K562 (cell line): ENCODE measurements around the gene GCDH. TPM values are rescaled to one million over a fixed set of nuclear protein-coding genes. Genes with fewer than 3 reads are reported as not detected.

Experiments
- ATAC-seq: fragments of 200-7000 bp; cut with Tn5 transposase; 3 replicates; pipeline ENCODE4 v1.9.1; 2020; ENCODE audit warnings: moderate library complexity
- BruUV-seq: library from RNA; stranded (reverse); fragments of 400-500 nt; replicated peaks from 2 replicates; lab custom pipeline; 2021; lab: Mats Ljungman, UMichigan
- CTCF ChIA-PET: fragments of 300-600 bp; formaldehyde crosslinking; extraction: SDS; loops from one replicate; lab custom pipeline; 2021; ENCODE audit warnings: low intra/inter-chr PET ratio; lab: Yijun Ruan, JAX
- POLR2A ChIA-PET: fragments of 300-600, 350-650 bp; sonication (Branson Sonifier 250); formaldehyde crosslinking; extraction: SDS; loops from one replicate; lab custom pipeline; 2021; ENCODE audit warnings: antibody characterized with exemption, inconsistent platforms; lab: Yijun Ruan, JAX
- DNase-seq, 4 experiments: peaks; one replicate each; pipeline versions ENCODE4 v3.0.0 to v3.0.0-alpha.2; 2011 to 2018; ENCODE audit warnings: low spot score in 3 of 4, mixed read lengths in 3 of 4; ENCODE audit errors: extremely low read depth in 1 of 4
- FAIRE-seq: peaks from 2 replicates; lab custom pipeline; 2011; peaks lifted over from hg19 to GRCh38; lab: Jason Lieb, UNC
- H2AFZ ChIP-seq: 2 replicates; pipeline ENCODE4 v1.6.0; 2011; ENCODE audit warnings: low read depth, low read length, control low read depth, inconsistent platforms
- H3K27ac ChIP-seq: fragments of 200-600 bp; 3 replicates; pipeline ENCODE4 v1.8.0; 2011; ENCODE audit warnings: low read depth, mild to moderate bottlenecking, control low read depth, inconsistent platforms, low read length, moderate library complexity, mixed read lengths; ENCODE audit errors: extremely low read depth
- H3K27me3 ChIP-seq, 2 experiments: fragments of 300-600 bp in 1 of 2; 2 replicates in 1 of 2; 3 replicates in 1 of 2; pipeline versions ENCODE4 v1.6.0 to v1.8.0; 2011; ENCODE audit warnings: inconsistent platforms in 2 of 2, low read length in 2 of 2, mild to moderate bottlenecking in 1 of 2, mixed read lengths in 1 of 2, moderate library complexity in 1 of 2; ENCODE audit not compliant: control insufficient read depth in 2 of 2, insufficient read depth in 2 of 2
- H3K36me3 ChIP-seq: fragments of 300-600 bp; 3 replicates; pipeline ENCODE4 v1.8.0; 2011; ENCODE audit warnings: mild to moderate bottlenecking, low read length, inconsistent platforms; ENCODE audit not compliant: control insufficient read depth, insufficient read depth
- H3K4me1 ChIP-seq, 2 experiments: fragments of 200-600 bp in 1 of 2; replicated peaks in 1 of 2; 2 replicates in 1 of 2; 3 replicates in 1 of 2; pipeline versions ENCODE4 v1.5.1 to v1.8.0; 2011; ENCODE audit warnings: inconsistent platforms in 2 of 2, low read length in 2 of 2, mild to moderate bottlenecking in 1 of 2, mixed read lengths in 1 of 2, moderate library complexity in 1 of 2; ENCODE audit not compliant: control insufficient read depth in 2 of 2, insufficient read depth in 2 of 2
- H3K4me2 ChIP-seq: 2 replicates; pipeline ENCODE4 v1.6.1; 2011; ENCODE audit warnings: low read length, control low read depth, inconsistent platforms, mixed read lengths; ENCODE audit not compliant: insufficient read depth
- H3K4me3 ChIP-seq: fragments of 200-600 bp; sonication (generic), shearing (Covaris generic); 2 replicates; pipeline ENCODE4 v1.5.1; 2016; ENCODE audit warnings: control low read depth, inconsistent platforms
- H3K79me2 ChIP-seq: fragments of 200-600 bp; 3 replicates; pipeline ENCODE4 v1.8.0; 2011; ENCODE audit warnings: low read length, inconsistent platforms; ENCODE audit not compliant: control insufficient read depth, insufficient read depth
- H3K9ac ChIP-seq, 2 experiments: 2 replicates each; pipeline versions ENCODE4 v1.6.0 to v1.6.1; 2011; ENCODE audit warnings: low read depth in 2 of 2, low read length in 2 of 2, control low read depth in 1 of 2, inconsistent platforms in 1 of 2, mild to moderate bottlenecking in 1 of 2, mixed read lengths in 1 of 2; ENCODE audit not compliant: insufficient read depth in 1 of 2
- H3K9me1 ChIP-seq: one replicate; pipeline ENCODE4 v1.6.0; 2011; ENCODE audit warnings: inconsistent platforms, mild to moderate bottlenecking, low read length, moderate library complexity; ENCODE audit not compliant: control insufficient read depth, insufficient read depth
- H3K9me3 ChIP-seq: replicated peaks from 2 replicates; pipeline ENCODE4 v1.5.1; 2011; ENCODE audit warnings: low read depth, low read length, inconsistent platforms; ENCODE audit not compliant: control insufficient read depth, insufficient read depth
- H4K20me1 ChIP-seq: replicated peaks from 2 replicates; pipeline ENCODE4 v1.6.1; 2011; ENCODE audit warnings: low read length, inconsistent platforms, mixed read lengths; ENCODE audit not compliant: control insufficient read depth, insufficient read depth
- CREM ChIP-seq: IDR thresholded peaks from 2 replicates; pipeline ENCODE4 v1.6.1; 2014; ENCODE audit warnings: antibody characterized with exemption, low read depth
- ETV5 ChIP-seq: sonication (generic); formaldehyde crosslinking; IDR thresholded peaks from 2 replicates; pipeline ENCODE4 v1.4.0; 2020; ENCODE audit warnings: low read depth, mild to moderate bottlenecking, missing genetic modification reagents
- ETV6 ChIP-seq, 3 experiments: fragments of 150-350 bp in 1 of 3; sonication (generic) in 1 of 3; formaldehyde crosslinking in 1 of 3; IDR thresholded peaks; 2 replicates each; pipeline versions ENCODE4 v1.6.1 to v1.8.0; 2014 to 2022; ENCODE audit warnings: borderline replicate concordance in 2 of 3, low read depth in 2 of 3, antibody characterized with exemption in 1 of 3, low read length in 1 of 3, mild to moderate bottlenecking in 1 of 3, missing genetic modification reagents in 1 of 3
- KLF16 ChIP-seq: IDR thresholded peaks from 2 replicates; pipeline ENCODE4 v1.6.1; 2016; ENCODE audit warnings: antibody characterized with exemption
- SP1 ChIP-seq: sonication (generic); formaldehyde crosslinking; IDR thresholded peaks from 2 replicates; pipeline ENCODE4 v1.8.1; 2022; ENCODE audit warnings: mild to moderate bottlenecking, missing genetic modification reagents
- TRIM28 ChIP-seq: fragments of 450-650 bp; IDR thresholded peaks from 2 replicates; pipeline ENCODE4 v1.6.1; 2017
- YY1 ChIP-seq, 3 experiments: IDR thresholded peaks; 2 replicates each; pipeline ENCODE4 v1.6.1; 2011; ENCODE audit warnings: low read length in 2 of 3, mild to moderate bottlenecking in 2 of 3, moderate library complexity in 2 of 3, borderline replicate concordance in 1 of 3, control low read depth in 1 of 3, low read depth in 1 of 3; ENCODE audit not compliant: insufficient read depth in 3 of 3, insufficient replicate concordance in 2 of 3, control insufficient read depth in 1 of 3, insufficient read length in 1 of 3; ENCODE audit errors: extremely low read depth in 1 of 3
- ZNF311 ChIP-seq: fragments of 250-450 bp; sonication (Bioruptor Pico); IDR thresholded peaks from 2 replicates; pipeline ENCODE4 v1.4.0; 2020; ENCODE audit warnings: mild to moderate bottlenecking, moderate library complexity
- WGBS: fragments of 100-300 bp; shearing (Covaris generic); methylation state at CpG from one replicate; pipeline ENCODE4 v1.1.6; 2016; ENCODE audit warnings: low coverage, mixed read lengths; ENCODE audit not compliant: insufficient coverage; ENCODE audit errors: missing lambda C conversion rate; 5-methylcytosine and 5-hydroxymethylcytosine counted together
- in situ Hi-C: fragments of 300-500 bp; cut with MboI; formaldehyde crosslinking; loops from 4 replicates; pipeline ENCODE4 v1.15.0; 2018; ENCODE audit warnings: inconsistent platforms, mixed read lengths
- intact Hi-C: fragments of 100-400 bp; cut with micrococcal nuclease; formaldehyde crosslinking; loops from 2 replicates; pipeline ENCODE4 v1.14.2; 2022
- polyA plus RNA-seq, 8 experiments: library from polyadenylated mRNA; depleted of rRNA in 4 of 8; stranded (reverse) in 5 of 8; unstranded in 3 of 8; fragments of >200 nt; fragmentation: Nextera tagmentation in 2 of 8; fragmentation: Illumina TruSeq in 1 of 8; extraction: Ambion mirVana in 2 of 8; extraction: Trizol in 1 of 8; gene quantifications; 2 replicates each; pipeline versions ENCODE4 v1.2.1 to v1.2.3, GENCODE V29; 2011 to 2014; ENCODE audit warnings: inconsistent platforms in 1 of 8, missing spikeins in 1 of 8
- total RNA-seq, 7 experiments: library from RNA; depleted of rRNA in 6 of 7; stranded (reverse); fragments of >200 nt in 6 of 7; fragmentation: Illumina TruSeq in 2 of 7; extraction: Trizol in 2 of 7; gene quantifications; 2 replicates each; pipeline versions ENCODE4 v1.2.1 to v1.2.3, GENCODE V29; 2011 to 2021; ENCODE audit warnings: low replicate concordance in 1 of 7
- TF ChIP-seq, protein P1 (sequence below): fragments of 450-650 bp; formaldehyde crosslinking; IDR thresholded peaks from 2 replicates; pipeline ENCODE4 v1.4.0; 2020; ENCODE audit warnings: mild to moderate bottlenecking, moderate library complexity
- TF ChIP-seq, protein P2 (sequence below): sonication (generic); formaldehyde crosslinking; IDR thresholded peaks from 2 replicates; pipeline ENCODE4 v1.9.0; 2022; ENCODE audit warnings: mild to moderate bottlenecking, missing genetic modification reagents

Gene GCDH
- total and polyA plus RNA-seq, 9 of the 15 experiments (the other 6 are each of a cell fraction or from before 2014, with no cell fraction given), result 2.9 to 50.8 (median 19.1) TPM

DNA sequence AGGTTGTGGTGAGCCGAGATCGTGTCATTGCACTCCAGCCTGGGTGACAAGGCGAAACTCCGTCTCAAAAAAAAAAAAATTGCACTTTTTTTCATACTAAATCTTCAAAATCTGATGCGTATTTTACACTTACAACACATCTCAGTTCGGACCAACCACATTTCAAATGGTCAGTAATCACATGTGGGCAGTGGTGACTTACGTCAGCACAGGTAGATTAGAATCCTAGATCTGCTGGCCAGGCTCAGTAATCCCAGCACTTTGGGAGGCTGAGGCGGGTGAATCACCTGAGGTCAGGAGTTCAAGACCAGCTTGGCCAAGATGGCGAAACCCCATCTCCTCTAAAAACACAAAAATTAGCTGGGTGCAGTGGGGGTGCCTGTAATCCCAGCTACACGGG lies 44.1 kb downstream of the GCDH start (continued):
- TF ChIP-seq, protein P1, sequence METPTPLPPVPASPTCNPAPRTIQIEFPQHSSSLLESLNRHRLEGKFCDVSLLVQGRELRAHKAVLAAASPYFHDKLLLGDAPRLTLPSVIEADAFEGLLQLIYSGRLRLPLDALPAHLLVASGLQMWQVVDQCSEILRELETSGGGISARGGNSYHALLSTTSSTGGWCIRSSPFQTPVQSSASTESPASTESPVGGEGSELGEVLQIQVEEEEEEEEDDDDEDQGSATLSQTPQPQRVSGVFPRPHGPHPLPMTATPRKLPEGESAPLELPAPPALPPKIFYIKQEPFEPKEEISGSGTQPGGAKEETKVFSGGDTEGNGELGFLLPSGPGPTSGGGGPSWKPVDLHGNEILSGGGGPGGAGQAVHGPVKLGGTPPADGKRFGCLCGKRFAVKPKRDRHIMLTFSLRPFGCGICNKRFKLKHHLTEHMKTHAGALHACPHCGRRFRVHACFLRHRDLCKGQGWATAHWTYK (CRISPR knock-in tag), result no peak
- no peak for TF ChIP-seq ETV6 (IDR thresholded peaks at IDR 0.05; ENCODE audit: borderline replicate concordance in 1 of 2, low read depth in 2 of 2, low read length in 1 of 2)
- no peak for TF ChIP-seq ETV6 (CRISPR knock-in tag; IDR thresholded peaks at IDR 0.05; ENCODE audit: borderline replicate concordance)
- TF ChIP-seq TRIM28, result no peak
- peak; percentile 7; the same call in 1 of the 2 replicates for TF ChIP-seq CREM

DNA sequence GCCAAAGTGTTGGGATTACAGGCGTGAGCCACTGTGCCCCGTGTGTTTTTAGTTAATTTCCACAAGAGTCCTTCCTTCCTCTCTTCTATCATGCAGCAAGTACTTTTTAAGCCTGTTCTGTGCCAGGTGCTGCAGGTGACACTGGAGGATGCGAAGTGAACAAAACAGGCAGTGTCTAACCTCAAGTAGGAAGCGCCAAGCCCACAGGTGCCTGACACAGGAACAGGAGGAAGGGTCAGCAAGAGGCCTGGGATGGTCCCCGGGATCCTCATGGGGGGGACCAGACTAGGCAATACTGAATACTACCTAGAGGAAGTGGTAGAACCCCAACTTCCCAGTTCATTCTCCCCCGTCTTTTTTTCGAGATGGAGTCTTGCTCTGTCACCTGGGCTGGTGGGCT lies 45.6 kb downstream of the GCDH start:
- no peak overlapping the region for H3K4me3 ChIP-seq
- POLR2A ChIA-PET, result interaction anchor here (2.2 kb wide), 1 partner anchor 49 kb away, joined by 11 read pairs; the partner anchor contains the start of gene KLF1
- no TSS peak for BruUV-seq
- H3K36me3 ChIP-seq, result peaks cover 36% of the 10 kb centered on the region
- WGBS, result 72% methylated on average over 7 of the region's 7 CpGs
- peaks cover 3% of the 10 kb centered on the region for H3K9me1 ChIP-seq
- H3K9ac ChIP-seq, result peak overlapping the region in 1 of 2 experiments; percentile 4; a peak in 1 of 4 replicates
- peaks cover 24% of the 10 kb centered on the region for H4K20me1 ChIP-seq
- CTCF ChIA-PET, result no interaction called here
- no peak for FAIRE-seq
- TF ChIP-seq, protein P2, sequence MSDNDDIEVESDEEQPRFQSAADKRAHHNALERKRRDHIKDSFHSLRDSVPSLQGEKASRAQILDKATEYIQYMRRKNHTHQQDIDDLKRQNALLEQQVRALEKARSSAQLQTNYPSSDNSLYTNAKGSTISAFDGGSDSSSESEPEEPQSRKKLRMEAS, result no peak
- TF ChIP-seq ZNF311 (CRISPR knock-in tag) (no peak), KLF16 (no peak), SP1 (CRISPR knock-in tag) (no peak), YY1 (IDR thresholded peaks at IDR 0.05; ENCODE audit: borderline replicate concordance in 1 of 3, control insufficient read depth in 1 of 3, extremely low read depth in 1 of 3, insufficient read depth in 3 of 3, insufficient read length in 1 of 3, insufficient replicate concordance in 2 of 3, low read depth in 1 of 3, low read length in 2 of 3) (peak in 1 of 3 experiments; percentile 2), ETV5 (0 out of 2 replicates have a peak, but pooled peaks have one; percentile 35)
- TF ChIP-seq, all 486 proteins: peak for 2
- Histone ChIP-seq H3K9me3 (no peaks in the 10 kb centered on the region), H3K27ac (peak overlapping the region; percentile 29; the same call in 2 of the 3 replicates), H3K4me2 (no peak overlapping the region), H2AFZ (peak overlapping the region; percentile 48), H3K27me3 (no peaks in the 10 kb centered on the region), H3K4me1 (peaks cover 43 to 50% of the 10 kb centered on the region in 2 experiments), H3K79me2 (peaks cover 66% of the 10 kb centered on the region)
- in situ Hi-C loops, result no loop called here
- ATAC-seq (no peak), DNase-seq (no peak)
- intact Hi-C loops, result loop anchor here (5.0 kb wide), 1 partner anchor 49 kb away; the partner anchor contains the start of gene KLF1
